Hepatocyte (in vitro differentiated cells): ENCODE data around the gene CLDN6.

Experiments used
- EZH2phosphoT487 ChIP-seq: fragments of 200-600 bp; sonication (generic); IDR thresholded peaks from one replicate; pipeline ENCODE4 v1.6.1; 2018; ENCODE audit warnings: antibody characterized with exemption, mild to moderate bottlenecking, low read depth, moderate library complexity; ENCODE audit not compliant: unreplicated experiment, severe bottlenecking
- TF ChIP-seq, protein P1 (sequence below): fragments of 200-600 bp; sonication (generic); IDR thresholded peaks from 2 replicates; pipeline ENCODE4 v1.5.1; 2016; ENCODE audit warnings: antibody characterized with exemption, mild to moderate bottlenecking; ENCODE audit not compliant: poor library complexity

DNA sequence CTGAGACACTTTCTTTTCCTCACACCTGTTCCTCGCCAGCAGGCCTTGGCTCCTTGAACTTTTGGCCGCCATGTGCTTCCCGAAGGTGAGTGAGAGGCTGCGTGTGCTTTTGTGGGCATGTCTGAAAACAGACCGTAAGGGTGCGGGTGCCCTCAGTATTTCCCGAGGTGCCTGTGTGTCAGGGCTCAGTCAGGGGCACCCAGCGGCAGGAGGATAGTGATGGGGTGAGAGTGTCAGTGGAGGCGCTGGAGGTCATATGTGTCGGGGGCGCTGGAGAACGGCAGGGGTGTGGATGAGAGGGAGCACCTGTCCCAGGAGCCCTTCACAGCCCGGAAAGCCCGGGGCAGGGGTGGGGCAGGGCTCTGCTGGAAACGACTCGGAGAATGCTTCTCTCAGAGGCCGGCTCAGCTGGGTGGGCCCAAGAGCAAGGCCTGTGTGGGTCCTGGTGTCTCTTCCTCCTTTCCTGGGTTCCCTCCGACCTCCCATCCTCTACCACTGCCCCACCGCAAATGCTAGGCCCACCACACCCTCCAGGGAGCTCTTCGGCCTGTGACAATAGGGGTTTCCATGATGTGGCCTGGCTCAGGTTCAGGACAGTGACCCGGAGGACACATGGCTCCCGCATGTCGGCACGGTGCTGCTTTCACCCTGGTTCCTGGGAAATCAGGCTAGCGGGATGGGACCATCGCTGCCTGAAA is 47.9 kb upstream of the CLDN6 start:
- TF ChIP-seq, protein P1, sequence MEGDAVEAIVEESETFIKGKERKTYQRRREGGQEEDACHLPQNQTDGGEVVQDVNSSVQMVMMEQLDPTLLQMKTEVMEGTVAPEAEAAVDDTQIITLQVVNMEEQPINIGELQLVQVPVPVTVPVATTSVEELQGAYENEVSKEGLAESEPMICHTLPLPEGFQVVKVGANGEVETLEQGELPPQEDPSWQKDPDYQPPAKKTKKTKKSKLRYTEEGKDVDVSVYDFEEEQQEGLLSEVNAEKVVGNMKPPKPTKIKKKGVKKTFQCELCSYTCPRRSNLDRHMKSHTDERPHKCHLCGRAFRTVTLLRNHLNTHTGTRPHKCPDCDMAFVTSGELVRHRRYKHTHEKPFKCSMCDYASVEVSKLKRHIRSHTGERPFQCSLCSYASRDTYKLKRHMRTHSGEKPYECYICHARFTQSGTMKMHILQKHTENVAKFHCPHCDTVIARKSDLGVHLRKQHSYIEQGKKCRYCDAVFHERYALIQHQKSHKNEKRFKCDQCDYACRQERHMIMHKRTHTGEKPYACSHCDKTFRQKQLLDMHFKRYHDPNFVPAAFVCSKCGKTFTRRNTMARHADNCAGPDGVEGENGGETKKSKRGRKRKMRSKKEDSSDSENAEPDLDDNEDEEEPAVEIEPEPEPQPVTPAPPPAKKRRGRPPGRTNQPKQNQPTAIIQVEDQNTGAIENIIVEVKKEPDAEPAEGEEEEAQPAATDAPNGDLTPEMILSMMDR, result no peak
- no peak for TF ChIP-seq EZH2phosphoT487
